Thyroid gland (tissue), 4 donors: ENCODE data around the gene ANKRD65.

Experiments
- CTCF ChIP-seq, 6 experiments: fragments of 200-600 bp in 3 of 6; fragments of 450-650 bp in 3 of 6; sonication (generic) in 3 of 6; IDR thresholded peaks; one replicate each; pipeline ENCODE4 v1.5.1; 2016 to 2019; ENCODE audit warnings: antibody characterized with exemption in 6 of 6, mild to moderate bottlenecking in 2 of 6, inconsistent platforms in 1 of 6, moderate library complexity in 1 of 6
- POLR2A ChIP-seq, 2 donors: fragments of 450-650 bp; IDR thresholded peaks; one replicate each; pipeline ENCODE4 v1.6.1; 2017; ENCODE audit warnings: antibody characterized with exemption in 2 of 2, mild to moderate bottlenecking in 2 of 2, moderate library complexity in 1 of 2

GRCh38 chr1:1402072-1402900, 18.8 kb downstream of the ANKRD65 start:
- TF ChIP-seq CTCF (IDR thresholded peaks at IDR 0.05) (peak in 2 of 6 experiments; percentile 12 to 33), POLR2A (IDR thresholded peaks at IDR 0.05) (no peak)
